Activated T-cell treated with anti-CD3 and anti-CD28 coated beads, Interleukin-2, amount 50 U/mL, for 24 hours (primary cell): ENCODE results near the gene CNTF.

Experiments
- DNase-seq: peaks from one replicate; pipeline ENCODE4 v3.0.0-alpha.2; 2020
- H3K27ac Mint-ChIP-seq: 2 replicates; pipeline ENCODE4 v1.8.0; 2020; ENCODE audit warnings: mild to moderate bottlenecking, mixed read lengths
- H3K27me3 Mint-ChIP-seq: 2 replicates; pipeline ENCODE4 v1.8.0; 2020; ENCODE audit warnings: mixed read lengths
- H3K36me3 Mint-ChIP-seq: 2 replicates; pipeline ENCODE4 v1.8.0; 2020; ENCODE audit warnings: low read depth, mixed read lengths
- H3K4me1 Mint-ChIP-seq: 2 replicates; pipeline ENCODE4 v1.8.0; 2020; ENCODE audit warnings: low read depth, mixed read lengths
- H3K4me3 Mint-ChIP-seq: 2 replicates; pipeline ENCODE4 v1.8.0; 2020; ENCODE audit warnings: mild to moderate bottlenecking, moderate library complexity, mixed read lengths
- H3K9me3 Mint-ChIP-seq: 2 replicates; pipeline ENCODE4 v1.8.0; 2020; ENCODE audit warnings: mixed read lengths

The CNTF gene

GRCh38 chr11:58625086-58625485 is 2.6 kb downstream of the CNTF start:
- DNase-seq, result no peak
- Mint-ChIP-seq H3K27me3 (no peaks in the 10 kb centered on the region), H3K4me3 (no peak overlapping the region), H3K36me3 (peaks cover 87% of the 10 kb centered on the region), H3K27ac (no peak overlapping the region), H3K9me3 (no peaks in the 10 kb centered on the region), H3K4me1 (peaks cover 42% of the 10 kb centered on the region)

GRCh38 chr11:58625826-58626460 is 3.5 kb downstream of the CNTF start:
- H3K27ac Mint-ChIP-seq, result peak overlapping the region; percentile 65
- H3K36me3 Mint-ChIP-seq, result peaks cover 82% of the 10 kb centered on the region
- no peaks in the 10 kb centered on the region for H3K9me3 Mint-ChIP-seq
- no peaks in the 10 kb centered on the region for H3K27me3 Mint-ChIP-seq
- H3K4me3 Mint-ChIP-seq, result no peak overlapping the region
- no peak for DNase-seq
- H3K4me1 Mint-ChIP-seq, result peaks cover 37% of the 10 kb centered on the region

GRCh38 chr11:58626934-58627483 is 4.5 kb downstream of the CNTF start:
- no peaks in the 10 kb centered on the region for H3K27me3 Mint-ChIP-seq
- H3K27ac Mint-ChIP-seq, result peak overlapping the region; percentile 22

GRCh38 chr11:58628446-58628845 is 6.0 kb downstream of the CNTF start:
- no peak overlapping the region for H3K4me3 Mint-ChIP-seq
- H3K36me3 Mint-ChIP-seq, result peaks cover 57% of the 10 kb centered on the region
- H3K27me3 Mint-ChIP-seq, result no peaks in the 10 kb centered on the region
- H3K4me1 Mint-ChIP-seq, result peaks cover 21% of the 10 kb centered on the region
- no peak for DNase-seq
- no peaks in the 10 kb centered on the region for H3K9me3 Mint-ChIP-seq
- peak overlapping the region; percentile 19 for H3K27ac Mint-ChIP-seq

More at GRCh38 chr11:58626934-58627483, 4.5 kb downstream of the CNTF start:
- Mint-ChIP-seq H3K36me3 (peaks cover 71% of the 10 kb centered on the region), H3K4me3 (no peak overlapping the region), H3K4me1 (peaks cover 28% of the 10 kb centered on the region), H3K9me3 (no peaks in the 10 kb centered on the region)
- DNase-seq, result no peak

- Mint-ChIP-seq H3K36me3 (peaks cover 43% of the 10 kb centered on the region), H3K27me3 (no peaks in the 10 kb centered on the region), H3K4me1 (peaks cover 21% of the 10 kb centered on the region), H3K4me3 (no peak overlapping the region), H3K27ac (peak overlapping the region; percentile 50), H3K9me3 (no peaks in the 10 kb centered on the region)
- no peak for DNase-seq
Observed at GRCh38 chr11:58629857-58630256, 7.4 kb downstream of the CNTF start.

GRCh38 chr11:58631378-58631777 is 8.9 kb downstream of the CNTF start:
- Mint-ChIP-seq H3K4me3 (no peak overlapping the region), H3K9me3 (no peaks in the 10 kb centered on the region)

GRCh38 chr11:58632510-58632909 is 10.0 kb downstream of the CNTF start:
- Mint-ChIP-seq H3K36me3 (peaks cover 19% of the 10 kb centered on the region), H3K27me3 (no peaks in the 10 kb centered on the region), H3K9me3 (no peaks in the 10 kb centered on the region), H3K4me3 (no peak overlapping the region), H3K4me1 (peaks cover 9% of the 10 kb centered on the region), H3K27ac (no peak overlapping the region)
- no peak for DNase-seq

More at GRCh38 chr11:58631378-58631777, 8.9 kb downstream of the CNTF start:
- Mint-ChIP-seq H3K27me3 (no peaks in the 10 kb centered on the region), H3K27ac (no peak overlapping the region), H3K4me1 (peaks cover 14% of the 10 kb centered on the region), H3K36me3 (peaks cover 28% of the 10 kb centered on the region)
- DNase-seq, result no peak

GRCh38 chr11:58636587-58636986 is 14.1 kb downstream of the CNTF start:
- H3K27ac Mint-ChIP-seq, result no peak overlapping the region
- H3K27me3 Mint-ChIP-seq, result no peaks in the 10 kb centered on the region
- no peak for DNase-seq
- peaks cover 25% of the 10 kb centered on the region for H3K4me1 Mint-ChIP-seq
- no peaks in the 10 kb centered on the region for H3K36me3 Mint-ChIP-seq
- no peak overlapping the region for H3K4me3 Mint-ChIP-seq
- no peaks in the 10 kb centered on the region for H3K9me3 Mint-ChIP-seq

- H3K36me3 Mint-ChIP-seq, result no peaks in the 10 kb centered on the region
- peaks cover 27% of the 10 kb centered on the region for H3K4me1 Mint-ChIP-seq
- no peak overlapping the region for H3K4me3 Mint-ChIP-seq
- peak overlapping the region; percentile 45 for H3K27ac Mint-ChIP-seq
- no peaks in the 10 kb centered on the region for H3K9me3 Mint-ChIP-seq
- no peak for DNase-seq
- no peaks in the 10 kb centered on the region for H3K27me3 Mint-ChIP-seq
Observed at GRCh38 chr11:58637371-58637770, 14.9 kb downstream of the CNTF start.

GRCh38 chr11:58639103-58639502 is 16.6 kb downstream of the CNTF start:
- no peak for DNase-seq
- Mint-ChIP-seq H3K36me3 (no peaks in the 10 kb centered on the region), H3K4me3 (no peak overlapping the region), H3K27ac (no peak overlapping the region), H3K27me3 (no peaks in the 10 kb centered on the region), H3K9me3 (no peaks in the 10 kb centered on the region), H3K4me1 (peaks cover 27% of the 10 kb centered on the region)

GRCh38 chr11:58639669-58640068 is 17.2 kb downstream of the CNTF start:
- peak overlapping the region; percentile 80 for H3K27ac Mint-ChIP-seq

GRCh38 chr11:58640386-58641023 is 18.0 kb downstream of the CNTF start:
- Mint-ChIP-seq H3K36me3 (no peaks in the 10 kb centered on the region), H3K27ac (peak overlapping the region; percentile 80), H3K27me3 (no peaks in the 10 kb centered on the region), H3K4me1 (peaks cover 27% of the 10 kb centered on the region), H3K4me3 (no peak overlapping the region), H3K9me3 (peaks cover 3% of the 10 kb centered on the region)
- DNase-seq, result no peak

More at GRCh38 chr11:58639669-58640068, 17.2 kb downstream of the CNTF start:
- Mint-ChIP-seq H3K4me1 (peaks cover 27% of the 10 kb centered on the region), H3K27me3 (no peaks in the 10 kb centered on the region), H3K9me3 (no peaks in the 10 kb centered on the region), H3K4me3 (no peak overlapping the region), H3K36me3 (no peaks in the 10 kb centered on the region)
- DNase-seq, result no peak

- Mint-ChIP-seq H3K36me3 (peaks cover 4% of the 10 kb centered on the region), H3K4me3 (no peak overlapping the region), H3K27me3 (no peaks in the 10 kb centered on the region), H3K27ac (no peak overlapping the region), H3K9me3 (peaks cover 7% of the 10 kb centered on the region), H3K4me1 (peaks cover 27% of the 10 kb centered on the region)
- no peak for DNase-seq
Observed at GRCh38 chr11:58641341-58641740, 18.9 kb downstream of the CNTF start.

- no peak for DNase-seq
- Mint-ChIP-seq H3K27ac (no peak overlapping the region), H3K27me3 (no peaks in the 10 kb centered on the region), H3K9me3 (peaks cover 11% of the 10 kb centered on the region), H3K36me3 (peaks cover 5% of the 10 kb centered on the region), H3K4me1 (peaks cover 27% of the 10 kb centered on the region), H3K4me3 (no peak overlapping the region)
Observed at GRCh38 chr11:58641803-58642581, 19.5 kb downstream of the CNTF start.
